D341Med (cell line): ENCODE measurements around the gene HIVEP3.

Experiments
- DNase-seq: peaks from one replicate; pipeline ENCODE4 v3.0.0; 2012; ENCODE audit warnings: low spot score

Gene HIVEP3

DNA sequence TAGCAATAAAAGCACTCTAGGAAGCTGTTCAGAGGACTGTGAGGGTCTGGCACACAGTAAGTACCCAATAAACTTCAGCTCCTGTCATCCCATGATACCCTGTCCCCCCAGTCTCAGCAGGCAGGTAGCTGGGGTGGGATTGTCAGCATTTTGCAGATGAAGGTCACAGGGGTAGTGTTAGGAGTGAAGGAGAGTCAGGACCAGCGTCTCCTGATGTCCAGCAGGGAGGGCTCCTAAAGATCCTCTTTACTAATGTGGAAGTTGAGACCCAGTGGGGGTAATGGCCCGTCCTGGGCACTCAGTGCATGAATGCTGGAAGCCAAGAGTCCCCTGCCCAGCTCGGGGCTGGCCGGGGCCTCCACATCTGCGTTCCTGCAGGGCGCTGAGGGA lies 402.9 kb downstream of the HIVEP3 start:
- DNase-seq = no peak

- no peak for DNase-seq
Measured at GRCh38 chr1:41515131-41515678, 403.5 kb downstream of the HIVEP3 start.

DNA sequence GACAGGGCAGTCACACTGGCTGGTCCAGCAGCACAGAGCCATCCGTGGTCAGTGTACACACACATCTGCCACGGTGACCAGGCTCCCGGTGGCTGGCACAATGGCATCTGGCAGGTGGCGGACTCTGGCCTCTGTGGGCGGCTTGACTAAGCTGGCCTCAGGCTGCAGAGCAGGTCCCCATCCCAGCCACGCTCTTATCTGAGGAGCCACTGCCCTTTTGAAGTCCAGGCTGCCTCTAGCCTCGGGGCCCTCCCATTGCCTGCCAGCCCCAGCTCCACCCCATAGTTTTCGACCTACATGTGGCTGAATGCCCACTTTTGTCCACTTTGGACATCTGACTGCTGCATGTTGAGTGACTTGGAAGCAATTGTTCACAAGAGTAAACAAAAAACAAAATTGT lies 404.3 kb downstream of the HIVEP3 start:
- no peak for DNase-seq

DNA sequence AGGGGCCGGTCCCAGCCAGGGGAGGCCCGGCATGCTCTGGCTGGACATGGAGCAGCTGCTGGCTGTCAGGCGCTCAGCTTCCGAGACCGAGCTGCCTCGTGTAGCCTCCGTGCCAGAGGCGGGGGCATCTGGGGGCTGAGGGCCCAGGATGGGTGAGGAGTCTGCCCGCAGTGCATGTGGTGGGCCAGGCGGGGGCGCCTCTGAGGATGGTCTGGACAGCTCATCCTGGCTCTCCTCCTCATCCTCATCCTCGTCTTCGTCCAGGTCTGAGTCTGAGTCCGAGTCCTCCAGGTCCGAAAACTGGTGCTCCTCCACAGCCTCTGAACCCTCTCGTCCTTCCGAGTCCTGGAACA lies 405.4 kb downstream of the HIVEP3 start:
- peak; percentile 53 for DNase-seq

- DNase-seq = no peak
Measured at GRCh38 chr1:41512701-41513382, 405.9 kb downstream of the HIVEP3 start.

DNA sequence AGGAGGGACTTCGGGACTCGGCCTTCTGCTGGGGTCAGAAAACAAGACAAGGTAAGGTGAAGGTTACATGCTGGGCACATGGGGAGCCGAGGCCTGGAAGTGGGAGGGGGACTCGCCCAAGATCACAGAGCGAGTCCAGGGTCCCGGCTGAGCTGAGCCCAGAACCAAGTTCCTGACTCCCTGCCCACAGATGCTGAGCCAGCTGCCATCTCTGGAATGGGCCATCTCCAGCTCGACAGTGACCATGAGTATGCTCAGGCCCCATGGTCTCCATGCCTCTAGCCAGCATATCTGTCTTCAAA lies 407.5 kb downstream of the HIVEP3 start:
- DNase-seq = no peak

DNA sequence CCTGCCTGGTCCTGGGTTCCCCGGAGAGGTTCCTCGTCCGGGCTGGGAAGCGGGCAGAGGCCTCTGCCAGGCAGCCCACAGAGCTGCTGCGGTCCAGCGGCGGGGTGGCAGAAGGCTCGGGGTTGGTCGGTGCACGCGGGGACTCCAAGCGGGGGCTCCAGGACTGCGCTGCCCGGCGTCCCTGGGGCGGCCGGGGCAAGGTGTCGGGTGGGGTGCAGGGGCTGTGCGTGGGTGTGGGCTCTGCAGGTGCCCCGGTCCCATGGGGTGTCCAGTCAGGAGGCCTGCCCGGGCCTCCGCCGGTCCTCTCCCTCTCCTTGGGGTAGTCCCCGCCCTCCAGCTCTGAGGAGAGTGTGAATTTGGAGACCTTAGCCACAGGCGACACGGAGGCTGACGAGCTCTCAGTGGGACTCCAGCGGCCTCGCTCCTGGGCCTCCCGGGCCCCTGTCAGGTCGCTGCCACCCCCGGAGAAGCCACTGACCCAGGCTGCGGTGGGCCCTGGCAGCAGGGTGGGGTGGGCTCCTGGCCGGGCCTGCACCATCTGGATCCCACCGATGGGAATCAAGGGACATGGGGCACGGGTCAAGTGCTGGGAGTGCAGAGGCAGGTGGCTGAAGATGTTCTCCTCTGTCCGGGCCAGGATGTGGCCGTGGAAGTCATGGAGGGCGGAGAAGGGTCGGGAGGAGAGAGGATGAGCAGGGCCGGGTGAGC lies 408.0 kb downstream of the HIVEP3 start:
- DNase-seq = no peak

DNA sequence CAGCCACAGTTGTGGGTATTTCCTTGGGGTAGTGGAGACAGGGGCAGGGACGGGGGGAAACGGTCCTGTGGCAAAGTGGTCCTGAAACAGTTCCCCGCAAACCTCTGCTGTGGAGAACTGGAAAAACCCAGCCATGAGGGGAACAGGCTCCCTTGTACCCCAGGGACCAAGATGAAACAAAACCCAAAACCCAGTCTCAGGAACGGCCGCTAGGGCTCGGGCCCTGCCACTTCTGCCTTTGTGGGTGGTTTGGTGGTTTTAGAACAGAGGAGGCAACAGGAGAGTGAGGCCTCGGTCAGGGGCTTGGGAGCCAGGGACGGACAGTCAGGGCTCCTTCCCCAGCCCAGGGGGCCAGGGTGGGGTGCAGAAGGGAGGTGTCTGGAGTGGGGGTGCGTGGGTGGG lies 409.5 kb downstream of the HIVEP3 start:
- no peak for DNase-seq

DNA sequence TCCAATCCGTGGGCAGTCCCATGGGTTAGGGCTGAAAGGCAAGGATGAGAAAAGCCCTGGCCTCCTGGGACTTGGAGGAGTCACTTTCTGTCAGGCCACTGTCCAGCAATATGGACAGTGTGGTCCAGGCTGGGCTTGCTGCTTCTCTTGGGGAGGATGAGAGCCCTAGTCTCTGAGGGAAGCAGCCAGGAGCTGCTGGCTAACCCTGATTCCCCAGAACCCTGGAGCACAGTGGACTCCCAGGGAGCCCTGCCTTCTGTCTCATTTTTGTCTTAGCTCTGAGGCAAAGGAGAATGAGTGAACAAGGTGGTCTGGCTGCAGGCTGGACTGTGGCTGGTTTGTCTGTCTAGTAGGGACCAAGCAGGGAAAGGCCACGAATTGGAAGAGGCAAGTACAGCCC lies 410.4 kb downstream of the HIVEP3 start:
- DNase-seq = no peak

GRCh38 chr1:41507836-41508235 lies 410.9 kb downstream of the HIVEP3 start:
- no peak for DNase-seq

- DNase-seq = peak; percentile 47
Measured at GRCh38 chr1:41507110-41507720, 411.5 kb downstream of the HIVEP3 start.

- peak; percentile 74 for DNase-seq
Measured at GRCh38 chr1:41504114-41505035, 414.3 kb downstream of the HIVEP3 start.

- DNase-seq = no peak
Measured at GRCh38 chr1:41503538-41504113, 415.1 kb downstream of the HIVEP3 start.

DNA sequence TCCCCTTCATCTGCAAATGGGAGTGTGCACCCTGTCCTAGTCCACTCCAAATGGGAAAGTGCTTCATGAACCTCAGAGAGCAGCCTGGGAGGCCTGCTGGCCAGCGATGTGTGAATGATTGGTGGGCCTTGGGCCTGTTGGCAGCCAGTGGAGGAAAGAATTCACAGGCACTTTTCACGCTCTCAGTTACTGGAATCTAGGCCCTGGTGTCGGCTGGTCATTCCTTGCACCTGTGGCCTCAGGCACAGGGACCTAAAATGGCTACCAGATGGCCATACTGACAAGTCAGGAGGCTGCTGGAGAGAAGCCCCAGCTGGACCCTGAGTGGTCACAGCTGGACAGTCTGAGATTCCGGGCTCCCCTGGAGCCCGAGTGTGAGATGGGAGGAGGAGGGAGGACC lies 415.8 kb downstream of the HIVEP3 start:
- no peak for DNase-seq

DNA sequence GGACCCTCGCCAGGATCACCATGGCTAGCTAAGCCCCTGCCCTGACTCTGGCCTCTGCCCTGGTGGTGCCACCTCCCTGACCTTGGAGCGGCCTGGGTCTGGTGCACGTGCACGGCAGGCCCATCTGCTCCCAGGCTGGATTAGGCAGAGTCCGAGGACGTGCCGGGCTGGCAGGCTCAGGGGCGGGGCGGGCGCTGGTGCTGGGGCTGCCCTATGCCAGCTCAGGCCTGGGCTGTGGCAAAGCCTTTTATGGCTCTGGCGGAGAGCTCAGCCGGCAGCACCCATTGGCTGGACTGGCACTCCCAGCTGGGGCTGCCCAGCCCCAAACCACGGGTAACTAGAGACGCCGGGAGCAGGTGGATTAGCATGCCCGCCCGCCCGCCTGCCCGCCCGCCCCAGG lies 417.1 kb downstream of the HIVEP3 start:
- peak; percentile 62 for DNase-seq

DNA sequence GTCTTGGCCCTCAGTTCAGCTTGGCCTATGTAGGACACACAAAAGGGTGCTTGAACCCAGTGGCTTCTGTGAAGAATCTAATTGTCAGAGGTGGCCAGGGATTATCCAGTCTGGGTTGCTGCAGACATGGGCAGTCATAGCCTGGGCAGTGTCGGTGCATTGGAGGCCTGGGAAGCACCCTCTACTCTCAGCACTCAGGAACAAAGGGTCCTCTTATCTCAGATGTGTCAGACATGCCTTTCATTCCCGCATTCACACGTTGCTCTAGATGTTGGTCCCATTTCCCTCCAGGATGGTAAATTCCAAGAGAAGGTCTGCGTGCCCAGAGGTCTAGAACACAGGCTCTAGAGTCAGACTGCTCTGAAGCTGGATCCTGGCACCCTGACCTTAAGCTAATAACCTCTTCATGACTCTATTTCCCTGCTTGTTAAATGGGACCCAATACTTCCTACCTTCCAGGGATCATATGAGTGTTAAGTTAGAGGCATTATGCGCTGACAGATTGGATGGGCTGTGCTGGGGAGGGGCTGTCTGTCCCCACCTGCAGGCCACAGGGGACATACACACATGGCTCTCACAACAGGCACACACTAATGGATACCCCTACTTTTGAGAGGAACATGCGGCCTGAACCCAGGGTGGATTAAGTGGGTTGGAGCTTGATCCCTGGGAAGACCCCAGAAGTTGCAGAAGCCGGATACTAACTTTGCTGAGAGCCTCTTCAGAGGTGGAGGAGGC lies 417.8 kb downstream of the HIVEP3 start:
- DNase-seq = no peak

GRCh38 chr1:41500378-41500777 lies 418.3 kb downstream of the HIVEP3 start:
- no peak for DNase-seq

DNA sequence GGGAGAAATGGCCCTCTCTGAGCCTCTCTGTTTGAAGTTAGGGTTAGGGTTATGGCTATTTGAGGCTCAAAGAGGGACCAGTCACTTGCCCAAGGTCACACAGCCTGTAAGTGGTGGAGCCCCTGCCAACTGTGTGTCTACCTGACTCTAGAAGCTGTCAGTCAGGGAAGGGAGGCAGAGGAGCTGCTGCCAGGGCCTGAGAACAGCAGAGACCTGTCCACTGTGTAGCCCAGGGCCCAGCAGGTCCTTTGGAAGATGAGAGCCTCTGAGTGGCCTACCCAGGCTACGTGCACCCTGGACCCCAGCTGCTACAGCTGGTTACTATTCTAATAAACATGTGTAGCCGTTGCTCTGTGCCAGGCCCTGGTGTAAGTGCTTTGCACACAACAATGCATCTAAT lies 419.1 kb downstream of the HIVEP3 start:
- no peak for DNase-seq

- DNase-seq = no peak
Measured at GRCh38 chr1:41498804-41499203, 419.9 kb downstream of the HIVEP3 start.

DNA sequence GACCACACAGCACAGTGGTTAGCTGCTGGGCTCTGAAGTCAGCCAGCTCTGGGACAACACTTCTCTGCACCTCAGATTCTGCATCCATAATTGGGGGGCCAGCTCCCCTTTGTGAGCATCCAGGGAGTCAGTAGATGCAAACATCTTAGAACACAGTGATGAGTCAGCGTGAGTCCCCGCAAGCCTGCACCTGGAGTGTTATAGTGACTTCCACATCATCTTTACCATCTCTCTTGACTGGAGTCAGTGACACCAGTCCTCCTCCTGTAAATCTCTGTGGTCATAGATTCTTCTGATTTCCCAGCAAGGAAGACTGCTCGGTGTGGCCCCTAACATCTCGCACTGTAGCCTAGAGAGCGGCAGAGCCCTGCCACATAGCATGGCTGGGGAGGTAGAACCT lies 420.3 kb downstream of the HIVEP3 start:
- DNase-seq = no peak

GRCh38 chr1:41497461-41498030 lies 421.2 kb downstream of the HIVEP3 start:
- no peak for DNase-seq
